HL-60 (cell line): ENCODE data around the gene RTN4IP1.

ENCODE experiments used
- GABPA ChIP-seq: IDR thresholded peaks from 2 replicates; pipeline ENCODE4 v1.6.1; 2012; ENCODE audit warnings: low read depth
- POLR2AphosphoS5 ChIP-seq: IDR thresholded peaks from 2 replicates; pipeline ENCODE4 v1.6.1; 2012; ENCODE audit warnings: low read depth
- TF ChIP-seq, protein P1 (sequence below): IDR thresholded peaks from one replicate; pipeline ENCODE4 v1.5.1; 2011; ENCODE audit warnings: low read length, control low read depth, inconsistent platforms; ENCODE audit not compliant: insufficient read depth

DNA sequence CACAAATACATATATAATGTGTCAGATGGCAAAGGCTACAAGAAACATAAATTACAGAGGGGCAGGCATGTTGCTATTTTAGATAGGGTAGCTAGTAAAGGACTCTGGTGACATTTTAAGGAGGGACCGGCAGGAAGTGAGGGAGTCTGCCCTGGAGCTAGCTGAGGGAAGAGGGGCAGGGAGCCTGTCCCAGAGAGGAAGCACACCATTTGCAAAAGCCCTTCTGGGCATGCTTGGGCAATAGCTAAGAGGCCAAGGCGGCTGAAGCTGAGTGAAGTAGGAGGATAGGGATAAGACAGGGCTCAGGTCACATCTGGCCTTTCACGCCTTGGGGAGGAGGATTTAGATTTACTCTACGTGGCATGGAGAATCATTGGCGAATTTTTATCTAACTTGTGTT is 96.2 kb downstream of the RTN4IP1 start:
- TF ChIP-seq, protein P1, sequence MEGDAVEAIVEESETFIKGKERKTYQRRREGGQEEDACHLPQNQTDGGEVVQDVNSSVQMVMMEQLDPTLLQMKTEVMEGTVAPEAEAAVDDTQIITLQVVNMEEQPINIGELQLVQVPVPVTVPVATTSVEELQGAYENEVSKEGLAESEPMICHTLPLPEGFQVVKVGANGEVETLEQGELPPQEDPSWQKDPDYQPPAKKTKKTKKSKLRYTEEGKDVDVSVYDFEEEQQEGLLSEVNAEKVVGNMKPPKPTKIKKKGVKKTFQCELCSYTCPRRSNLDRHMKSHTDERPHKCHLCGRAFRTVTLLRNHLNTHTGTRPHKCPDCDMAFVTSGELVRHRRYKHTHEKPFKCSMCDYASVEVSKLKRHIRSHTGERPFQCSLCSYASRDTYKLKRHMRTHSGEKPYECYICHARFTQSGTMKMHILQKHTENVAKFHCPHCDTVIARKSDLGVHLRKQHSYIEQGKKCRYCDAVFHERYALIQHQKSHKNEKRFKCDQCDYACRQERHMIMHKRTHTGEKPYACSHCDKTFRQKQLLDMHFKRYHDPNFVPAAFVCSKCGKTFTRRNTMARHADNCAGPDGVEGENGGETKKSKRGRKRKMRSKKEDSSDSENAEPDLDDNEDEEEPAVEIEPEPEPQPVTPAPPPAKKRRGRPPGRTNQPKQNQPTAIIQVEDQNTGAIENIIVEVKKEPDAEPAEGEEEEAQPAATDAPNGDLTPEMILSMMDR = no peak
- peak; percentile 35; the same call in 1 of the 2 replicates for TF ChIP-seq POLR2AphosphoS5
- no peak for TF ChIP-seq GABPA
